Measurements from ENCODE around the gene UBE2M.

The UBE2M gene

GRCh38 chr19:58560007-58560887 lies 1.8 kb upstream of the UBE2M start:
- H2BK15ac ChIP-seq (ENCODE audit: low read depth, poor library complexity, severe bottlenecking), result peak overlapping the region; percentile 53
- peak overlapping the region; percentile 55 to 72 for H2BK12ac ChIP-seq (ENCODE audit: low read length in 2 of 2)
- WGBS, result 94% methylated on average over 8 of the region's 8 CpGs
- H2BK120ac ChIP-seq (ENCODE audit: low read depth, low read length), result no peak overlapping the region
- H3K27ac ChIP-seq (ENCODE audit: low read length, poor library complexity, severe bottlenecking), result peak overlapping the region; percentile 99
- peak overlapping the region in 1 of 2 experiments; percentile 85 for H3K14ac ChIP-seq (ENCODE audit: low read length in 2 of 2)
- peak overlapping the region; percentile 100 for H3K9ac ChIP-seq (ENCODE audit: low read length)
- no peak for DNase-seq
- H2BK5ac ChIP-seq (ENCODE audit: low read depth, low read length, poor library complexity, severe bottlenecking), result no peak overlapping the region
- H3K18ac ChIP-seq (ENCODE audit: low read depth in 1 of 2, low read length in 2 of 2), result peak overlapping the region; percentile 81 to 95
- H3K27me3 ChIP-seq (ENCODE audit: control insufficient read depth in 1 of 2, insufficient read depth in 1 of 2, low read length in 2 of 2), result no peaks in the 10 kb centered on the region
- H3K79me1 ChIP-seq (replicated peaks; ENCODE audit: low read length, poor library complexity, severe bottlenecking), result peaks cover 26% of the 10 kb centered on the region
- H3K4me1 ChIP-seq (ENCODE audit: control insufficient read depth, insufficient read depth, low read depth, low read length), result peaks cover 38% of the 10 kb centered on the region
- peak overlapping the region; percentile 52 to 95 for H3K4ac ChIP-seq (ENCODE audit: low read depth in 1 of 2, low read length in 2 of 2)
- H3K4me2 ChIP-seq (ENCODE audit: low read length, poor library complexity, severe bottlenecking), result peak overlapping the region; percentile 89
- H3K23ac ChIP-seq (ENCODE audit: low read length in 2 of 2), result no peak overlapping the region
- H3K4me3 ChIP-seq (ENCODE audit: insufficient read depth in 1 of 2, low read depth in 1 of 2, low read length in 2 of 2), result peak overlapping the region; percentile 79 to 99
- H4K91ac ChIP-seq (ENCODE audit: low read length), result peak overlapping the region; percentile 98
- peak overlapping the region; percentile 94 for H2AK5ac ChIP-seq (ENCODE audit: low read length, severe bottlenecking)
- peak overlapping the region; percentile 99 for H4K8ac ChIP-seq (ENCODE audit: low read length)
- H3K36me3 ChIP-seq (ENCODE audit: control insufficient read depth in 1 of 2, insufficient read depth in 2 of 2, low read depth in 1 of 2, low read length in 2 of 2), result peaks cover 15 to 35% of the 10 kb centered on the region in 2 experiments
- peak overlapping the region; percentile 56 for H2AFZ ChIP-seq (ENCODE audit: low read depth, low read length)
- H3K9me3 ChIP-seq (ENCODE audit: control insufficient read depth, low read length), result no peaks in the 10 kb centered on the region

GRCh38 chr19:58559275-58560006 lies 1.0 kb upstream of the UBE2M start:
- peak overlapping the region; percentile 79 to 99 for H3K4me3 ChIP-seq (ENCODE audit: insufficient read depth in 1 of 2, low read depth in 1 of 2, low read length in 2 of 2)
- H3K4ac ChIP-seq (ENCODE audit: low read depth in 1 of 2, low read length in 2 of 2), result peak overlapping the region; percentile 97 to 100
- peak overlapping the region; percentile 98 to 100 for H3K18ac ChIP-seq (ENCODE audit: low read depth in 1 of 2, low read length in 2 of 2)
- H3K36me3 ChIP-seq (ENCODE audit: control insufficient read depth in 1 of 2, insufficient read depth in 2 of 2, low read depth in 1 of 2, low read length in 2 of 2), result peaks cover 15 to 37% of the 10 kb centered on the region in 2 experiments
- H3K27ac ChIP-seq (ENCODE audit: low read length, poor library complexity, severe bottlenecking), result peak overlapping the region; percentile 99
- H3K4me2 ChIP-seq (ENCODE audit: low read length, poor library complexity, severe bottlenecking), result peak overlapping the region; percentile 89
- peak overlapping the region in 1 of 2 experiments; percentile 86 for H3K23ac ChIP-seq (ENCODE audit: low read length in 2 of 2)
- H3K79me1 ChIP-seq (replicated peaks; ENCODE audit: low read length, poor library complexity, severe bottlenecking), result peaks cover 27% of the 10 kb centered on the region
- H2BK120ac ChIP-seq (ENCODE audit: low read depth, low read length), result peak overlapping the region; percentile 69
- peak overlapping the region in 1 of 2 experiments; percentile 98 for H3K14ac ChIP-seq (ENCODE audit: low read length in 2 of 2)
- H3K27me3 ChIP-seq (ENCODE audit: control insufficient read depth in 1 of 2, insufficient read depth in 1 of 2, low read length in 2 of 2), result no peaks in the 10 kb centered on the region
- H3K9me3 ChIP-seq (ENCODE audit: control insufficient read depth, low read length), result no peaks in the 10 kb centered on the region
- H2AFZ ChIP-seq (ENCODE audit: low read depth, low read length), result peak overlapping the region; percentile 56
- H2BK12ac ChIP-seq (ENCODE audit: low read length in 2 of 2), result peak overlapping the region; percentile 55 to 72
- peaks cover 40% of the 10 kb centered on the region for H3K4me1 ChIP-seq (ENCODE audit: control insufficient read depth, insufficient read depth, low read depth, low read length)
- peak overlapping the region; percentile 99 for H4K8ac ChIP-seq (ENCODE audit: low read length)
- peak overlapping the region; percentile 94 for H2AK5ac ChIP-seq (ENCODE audit: low read length, severe bottlenecking)
- DNase-seq, result peak; percentile 95
- H3K9ac ChIP-seq (ENCODE audit: low read length), result peak overlapping the region; percentile 100
- peak overlapping the region; percentile 100 for H4K91ac ChIP-seq (ENCODE audit: low read length)
- peak overlapping the region; percentile 54 for H2BK5ac ChIP-seq (ENCODE audit: low read depth, low read length, poor library complexity, severe bottlenecking)
- H2BK15ac ChIP-seq (ENCODE audit: low read depth, poor library complexity, severe bottlenecking), result peak overlapping the region; percentile 94
- under 1% methylated on average over 27 of the region's 33 CpGs for WGBS

GRCh38 chr19:58558623-58559274 lies 338 bp upstream of the UBE2M start:
- peak overlapping the region; percentile 100 for H4K91ac ChIP-seq (ENCODE audit: low read length)
- peak; percentile 98 for DNase-seq
- H3K18ac ChIP-seq (ENCODE audit: low read depth in 1 of 2, low read length in 2 of 2), result peak overlapping the region; percentile 100
- H4K8ac ChIP-seq (ENCODE audit: low read length), result peak overlapping the region; percentile 99
- peak overlapping the region in 1 of 2 experiments; percentile 100 for H3K14ac ChIP-seq (ENCODE audit: low read length in 2 of 2)
- H3K4me1 ChIP-seq (ENCODE audit: control insufficient read depth, insufficient read depth, low read depth, low read length), result peaks cover 47% of the 10 kb centered on the region
- H3K27me3 ChIP-seq (ENCODE audit: control insufficient read depth in 1 of 2, insufficient read depth in 1 of 2, low read length in 2 of 2), result no peaks in the 10 kb centered on the region
- H3K79me1 ChIP-seq (replicated peaks; ENCODE audit: low read length, poor library complexity, severe bottlenecking), result peaks cover 30% of the 10 kb centered on the region
- peak overlapping the region; percentile 100 for H3K9ac ChIP-seq (ENCODE audit: low read length)
- peak overlapping the region; percentile 90 for H2BK5ac ChIP-seq (ENCODE audit: low read depth, low read length, poor library complexity, severe bottlenecking)
- H2BK15ac ChIP-seq (ENCODE audit: low read depth, poor library complexity, severe bottlenecking), result peak overlapping the region; percentile 96
- H3K4me3 ChIP-seq (ENCODE audit: insufficient read depth in 1 of 2, low read depth in 1 of 2, low read length in 2 of 2), result peak overlapping the region; percentile 87 to 99
- under 1% methylated on average over 64 of the region's 76 CpGs for WGBS
- H3K4ac ChIP-seq (ENCODE audit: low read depth in 1 of 2, low read length in 2 of 2), result peak overlapping the region; percentile 99 to 100
- peaks cover 15 to 40% of the 10 kb centered on the region in 2 experiments for H3K36me3 ChIP-seq (ENCODE audit: control insufficient read depth in 1 of 2, insufficient read depth in 2 of 2, low read depth in 1 of 2, low read length in 2 of 2)
- H3K9me3 ChIP-seq (ENCODE audit: control insufficient read depth, low read length), result no peaks in the 10 kb centered on the region
- peak overlapping the region; percentile 90 for H2BK120ac ChIP-seq (ENCODE audit: low read depth, low read length)
- H3K27ac ChIP-seq (ENCODE audit: low read length, poor library complexity, severe bottlenecking), result peak overlapping the region; percentile 99
- H2AK5ac ChIP-seq (ENCODE audit: low read length, severe bottlenecking), result peak overlapping the region; percentile 90
- peak overlapping the region in 1 of 2 experiments; percentile 81 for H2BK12ac ChIP-seq (ENCODE audit: low read length in 2 of 2)
- peak overlapping the region; percentile 81 for H2AFZ ChIP-seq (ENCODE audit: low read depth, low read length)
- H3K4me2 ChIP-seq (ENCODE audit: low read length, poor library complexity, severe bottlenecking), result peak overlapping the region; percentile 89
- peak overlapping the region in 1 of 2 experiments; percentile 98 for H3K23ac ChIP-seq (ENCODE audit: low read length in 2 of 2)

Measured in mesenchymal stem cell (in vitro differentiated cells and primary cell).